HG02970 (cell line): Measurements from ENCODE around the gene PHC1.
"Not testable (repeated sequence)": the region's sequence is repeated elsewhere in the genome, so short reads cannot be mapped to it uniquely, and the experiment has no call there.

Experiments
- ATAC-seq: cut with Tn5 transposase; IDR thresholded peaks from one replicate; pipeline ENCODE4 v1.9.1; 2021; ENCODE audit warnings: mild to moderate bottlenecking, moderate library complexity, moderate number of reproducible peaks; ENCODE audit not compliant: unreplicated experiment, low FRiP score

PHC1 gene

DNA sequence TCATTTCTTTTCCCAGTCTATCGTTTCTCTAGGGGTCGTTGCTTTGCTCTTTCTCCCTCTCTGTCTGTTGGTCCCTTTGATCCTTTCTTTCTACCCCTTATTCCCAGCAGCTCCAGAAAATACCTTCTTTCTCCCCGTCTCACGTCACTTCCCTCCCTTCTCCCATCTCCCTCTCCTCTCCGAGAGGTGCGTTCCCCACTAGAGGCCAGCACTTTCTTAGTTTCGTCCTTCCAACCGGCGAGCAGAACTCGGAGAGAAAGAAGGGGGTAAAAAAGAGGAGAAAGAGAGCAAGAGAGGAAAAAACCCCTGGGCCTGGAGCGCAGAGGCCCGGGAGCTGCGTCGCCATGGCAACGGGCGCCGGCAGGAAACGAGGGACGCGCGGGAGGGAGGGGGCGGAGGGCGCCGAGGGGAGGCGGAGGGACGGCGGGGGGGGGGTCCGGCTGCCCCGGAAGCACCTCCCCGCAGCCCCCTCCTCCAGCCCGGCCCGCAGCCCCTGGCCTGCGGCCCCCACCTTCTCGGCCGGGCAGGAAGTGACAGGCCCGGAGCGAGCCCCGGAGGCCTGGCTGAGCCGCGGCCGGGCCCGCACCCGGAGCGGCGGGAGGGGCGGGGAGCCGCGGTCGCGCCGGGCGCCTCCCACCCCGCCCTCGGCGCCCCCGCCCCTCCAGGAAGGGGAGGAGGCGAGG, at the start of gene PHC1:
Gene PHC1 (plus strand): TSS at position 477 of the 683 bp plus-strand sequence. CDS start 3,169 bp downstream, outside the sequence.
- ATAC-seq: peak; percentile 58

DNA sequence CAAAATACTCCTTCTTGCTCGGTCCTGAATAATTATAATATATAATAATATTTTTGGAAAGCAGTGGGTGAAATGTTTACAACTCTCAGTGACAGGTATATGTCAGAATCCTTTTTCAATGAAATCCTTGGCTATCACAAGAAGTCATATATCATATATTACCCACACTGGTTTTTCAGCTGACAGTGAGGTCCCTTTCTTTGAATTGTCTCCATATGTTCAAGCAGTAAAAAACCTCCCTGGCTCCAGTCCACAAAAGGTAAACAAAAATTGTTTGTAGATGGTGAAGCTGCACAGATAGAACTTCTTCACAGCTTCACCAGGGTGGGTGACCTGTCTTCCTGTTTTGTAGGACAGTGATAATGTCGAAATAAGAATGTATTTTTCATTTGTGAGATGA, 47.9 kb upstream of the PHC1 start:
- ATAC-seq: no peak

- ATAC-seq: no peak
These were observed 47.3 kb upstream of the PHC1 start for GRCh38 chr12:8867009-8867408.

DNA sequence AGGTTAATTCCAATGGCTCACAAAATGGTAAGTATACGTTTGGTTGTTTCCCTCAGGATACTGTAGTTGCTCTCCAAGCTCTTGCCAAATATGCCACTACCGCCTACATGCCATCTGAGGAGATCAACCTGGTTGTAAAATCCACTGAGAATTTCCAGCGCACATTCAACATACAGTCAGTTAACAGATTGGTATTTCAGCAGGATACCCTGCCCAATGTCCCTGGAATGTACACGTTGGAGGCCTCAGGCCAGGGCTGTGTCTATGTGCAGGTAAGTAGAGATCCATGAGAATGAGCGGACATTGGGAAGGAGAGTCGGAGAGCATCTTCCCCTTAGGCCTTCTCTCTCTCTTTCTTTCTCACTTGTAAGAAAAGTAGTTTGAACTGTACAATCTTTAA, 46.5 kb upstream of the PHC1 start:
- no peak for ATAC-seq

GRCh38 chr12:8870586-8870985, 43.7 kb upstream of the PHC1 start:
- ATAC-seq: no peak

DNA sequence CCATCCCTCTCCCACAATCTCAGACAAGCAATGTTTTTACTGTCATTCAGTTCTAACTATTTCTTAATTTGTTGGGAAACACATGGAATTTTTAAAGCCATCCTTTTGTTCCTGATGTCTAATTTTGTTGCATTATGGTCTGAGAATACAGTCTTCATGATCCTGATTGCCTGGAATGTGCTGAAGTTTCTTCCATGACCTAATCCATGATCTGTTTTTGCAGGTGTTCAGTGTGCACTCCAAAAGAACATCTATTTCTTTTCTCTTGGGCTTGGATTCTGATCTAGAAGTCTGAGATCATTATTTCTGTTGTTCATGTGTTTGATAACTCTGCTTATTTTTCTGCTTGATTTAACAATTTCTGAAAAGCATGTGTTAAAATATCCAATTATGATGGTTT, 43.2 kb upstream of the PHC1 start:
- no peak for ATAC-seq

DNA sequence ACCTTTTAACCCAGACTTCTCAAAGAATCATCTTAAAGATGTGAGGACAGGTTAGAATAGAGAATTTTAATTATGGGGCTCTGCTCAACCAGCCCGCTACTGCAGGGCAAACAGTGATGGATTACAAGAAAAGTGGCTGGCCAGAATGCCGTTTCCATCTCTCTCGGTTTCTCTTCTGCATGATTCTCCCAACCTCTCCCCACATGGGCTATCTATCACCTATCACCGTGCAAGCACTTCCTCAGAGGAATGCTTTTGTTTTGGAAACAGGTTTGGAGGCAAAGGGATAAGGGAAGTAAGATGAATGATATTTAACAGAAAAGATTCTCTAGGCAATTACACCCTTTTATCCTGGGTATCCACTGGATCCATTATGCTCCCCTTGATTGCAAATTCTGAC, 37.4 kb upstream of the PHC1 start:
- ATAC-seq: no peak

- ATAC-seq: no peak
These were observed 27.6 kb upstream of the PHC1 start for GRCh38 chr12:8886502-8887284.

GRCh38 chr12:8887285-8887715, 27.0 kb upstream of the PHC1 start:
- ATAC-seq: no peak

- ATAC-seq: no peak
These were observed 23.8 kb upstream of the PHC1 start for GRCh38 chr12:8890313-8891085.

- no peak for ATAC-seq
These were observed 22.3 kb upstream of the PHC1 start for GRCh38 chr12:8891976-8892375.

- ATAC-seq: no peak
These were observed 19.9 kb upstream of the PHC1 start for GRCh38 chr12:8894378-8894777.

DNA sequence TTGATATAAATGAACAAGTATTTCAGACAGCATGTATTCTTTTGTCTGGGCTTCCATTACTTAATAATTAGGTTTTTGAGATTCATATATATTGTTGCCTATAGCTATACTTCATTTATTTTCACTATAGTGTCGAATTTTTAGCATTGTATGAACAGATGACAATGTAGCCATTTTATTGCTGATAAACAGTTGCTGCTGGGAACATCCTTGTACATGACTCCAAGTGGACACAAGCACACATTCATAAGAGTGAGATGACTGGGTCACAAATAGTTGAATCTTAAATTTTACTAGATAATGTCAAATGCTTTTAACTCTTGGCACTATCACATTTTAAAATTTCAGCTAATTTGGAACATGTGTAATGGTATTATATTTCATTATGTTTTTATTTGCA, 19.3 kb upstream of the PHC1 start:
- no peak for ATAC-seq

DNA sequence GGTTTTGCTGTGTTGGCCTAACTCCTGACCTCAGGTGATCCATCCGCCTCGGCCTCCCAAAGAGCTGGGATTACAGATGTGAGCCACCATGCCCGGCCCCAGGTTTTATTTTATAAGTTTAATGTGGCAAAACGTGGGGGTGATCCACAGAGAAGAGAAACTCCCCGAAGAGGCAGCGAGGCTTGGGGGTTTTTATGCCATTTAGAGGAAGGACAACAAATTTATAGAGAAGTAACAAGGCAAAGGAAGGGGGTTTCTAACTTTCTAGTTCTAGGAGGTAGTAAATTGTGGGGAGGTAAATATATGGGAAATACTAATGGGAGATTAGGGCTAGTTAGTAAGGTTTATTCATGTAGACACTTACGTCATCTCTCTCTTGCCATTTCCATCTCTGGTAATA, 17.2 kb upstream of the PHC1 start:
- no peak for ATAC-seq

DNA sequence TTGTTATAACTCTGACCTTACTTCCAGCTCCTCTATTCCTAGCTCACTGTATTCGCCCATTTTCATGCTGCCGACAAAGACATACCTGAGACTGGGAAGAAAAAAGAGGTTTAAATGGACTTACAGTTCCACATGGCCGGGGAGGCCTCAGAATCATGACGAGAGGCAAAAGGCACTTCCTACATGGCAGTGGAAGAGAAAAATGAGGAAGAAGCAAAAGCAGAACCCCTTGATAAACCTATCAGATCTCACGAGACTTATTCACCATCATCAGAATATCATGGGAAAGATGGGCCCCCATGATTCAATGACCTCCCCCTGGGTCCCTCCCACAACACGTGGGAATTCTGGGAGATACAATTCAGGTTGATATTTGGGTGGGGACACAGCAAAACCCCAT, 14.5 kb upstream of the PHC1 start:
- no peak for ATAC-seq

- not testable (repeated sequence) for ATAC-seq
These were observed 11.6 kb upstream of the PHC1 start for GRCh38 chr12:8902703-8903102.

DNA sequence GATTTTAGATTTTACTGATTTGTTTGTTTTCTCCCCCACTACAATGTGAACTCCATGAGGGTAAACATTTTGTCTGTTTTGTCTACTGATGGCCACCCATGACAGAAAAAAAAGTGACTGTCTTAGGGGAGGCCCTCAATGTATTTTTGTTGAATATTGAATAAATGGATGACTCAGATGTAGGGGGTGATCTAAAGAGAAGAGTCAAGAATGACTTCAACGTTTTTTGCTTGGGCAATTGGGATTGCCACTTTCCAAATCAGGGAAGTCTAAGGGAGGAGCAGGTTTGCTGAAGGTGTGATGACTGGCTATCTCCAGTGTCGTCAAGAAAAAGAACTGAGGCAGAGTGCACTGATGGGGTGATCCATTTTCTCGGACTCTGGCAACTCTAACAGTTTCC, 10.7 kb upstream of the PHC1 start:
- no peak for ATAC-seq

GRCh38 chr12:8904665-8905064, 9.6 kb upstream of the PHC1 start:
- ATAC-seq: no peak

- no peak for ATAC-seq
These were observed 8.8 kb upstream of the PHC1 start for GRCh38 chr12:8905546-8905945.

- no peak for ATAC-seq
These were observed 7.8 kb upstream of the PHC1 start for GRCh38 chr12:8906266-8907180.
